ENCODE results near the gene BBX. TPM values are rescaled to one million over a fixed set of nuclear protein-coding genes. Genes with fewer than 3 reads are reported as not detected.

BBX gene
- total and polyA plus RNA-seq, 2 of the 13 experiments (the other 11 are each of a cell fraction or from before 2014, with no cell fraction given), result 13.7 to 23.2 TPM

GRCh38 chr3:107704477-107704876 is 181.7 kb downstream of the BBX start:
- Histone ChIP-seq H3K4me1 (ENCODE audit: insufficient read depth, low read length) (no peaks in the 10 kb centered on the region), H3K27me3 (ENCODE audit: control insufficient read depth in 1 of 2, insufficient read depth in 2 of 2, low read length in 2 of 2) (no peaks in the 10 kb centered on the region), H3K4me3 (replicated peaks in 1 of 3; ENCODE audit: insufficient read depth in 1 of 3, low read depth in 2 of 3, low read length in 3 of 3) (no peak overlapping the region), H4K20me1 (ENCODE audit: insufficient read depth, low read length) (no peaks in the 10 kb centered on the region), H3K79me2 (ENCODE audit: insufficient read depth, low read length) (no peaks in the 10 kb centered on the region), H2AFZ (ENCODE audit: low read length) (no peak overlapping the region), H3K27ac (ENCODE audit: extremely low read length, insufficient read depth, low read length) (no peak overlapping the region), H3K36me3 (replicated peaks in 1 of 2; ENCODE audit: control insufficient read depth in 1 of 2, insufficient read depth in 2 of 2, low read length in 2 of 2) (no peaks in the 10 kb centered on the region), H3K9me3 (ENCODE audit: low read length) (no peaks in the 10 kb centered on the region), H3K9ac (ENCODE audit: insufficient read depth, low read depth, low read length) (no peak overlapping the region), H3K4me2 (ENCODE audit: low read depth, low read length) (no peak overlapping the region)
- POLR2A ChIA-PET, result no interaction called here
- DNase-seq (ENCODE audit: low spot score) (no peak), FAIRE-seq (no peak), ATAC-seq (no peak)
- BruUV-seq (replicated peaks), result no TSS peak
- CTCF ChIA-PET (ENCODE audit: low intra/inter-chr PET ratio, low total read pairs), result no interaction called here
- intact Hi-C loops (cut with micrococcal nuclease; ENCODE audit: unreplicated experiment), result no loop called here
- 94% methylated on average over 1 of the region's 1 CpG for WGBS (ENCODE audit: low lambda C conversion rate)
- in situ Hi-C loops (cut with HindIII; ENCODE audit: extremely low pct_ligation_motif_present, low pct_unique_long_range_greater_than_20kb), result no loop called here
- TF ChIP-seq ZSCAN30 (CRISPR knock-in tag; IDR thresholded peaks at IDR 0.05) (no peak), ZNF253 (CRISPR knock-in tag; IDR thresholded peaks at IDR 0.05; ENCODE audit: borderline replicate concordance) (no peak), ESRRA (CRISPR knock-in tag; IDR thresholded peaks at IDR 0.05; ENCODE audit: low read depth) (no peak), ZNF276 (CRISPR knock-in tag; IDR thresholded peaks at IDR 0.05; ENCODE audit: low read depth) (no peak), HIC2 (CRISPR knock-in tag; IDR thresholded peaks at IDR 0.05; ENCODE audit: low read depth) (no peak), SNAI1 (CRISPR knock-in tag; IDR thresholded peaks at IDR 0.05; ENCODE audit: borderline replicate concordance) (no peak), ZHX2 (IDR thresholded peaks at IDR 0.05; ENCODE audit: low read depth) (no peak), ZHX2 (CRISPR knock-in tag; IDR thresholded peaks at IDR 0.05; ENCODE audit: borderline replicate concordance) (no peak), ZNF749 (CRISPR knock-in tag; IDR thresholded peaks at IDR 0.05; ENCODE audit: borderline replicate concordance) (no peak), ZNF83 (CRISPR knock-in tag; IDR thresholded peaks at IDR 0.05; ENCODE audit: borderline replicate concordance) (no peak), ZFX (CRISPR knock-in tag; IDR thresholded peaks at IDR 0.05; ENCODE audit: low read depth) (no peak), ZSCAN21 (CRISPR knock-in tag; IDR thresholded peaks at IDR 0.05; ENCODE audit: borderline replicate concordance) (no peak), MAFG (CRISPR knock-in tag; IDR thresholded peaks at IDR 0.05) (no peak), MXD4 (CRISPR knock-in tag; IDR thresholded peaks at IDR 0.05) (no peak), FOSL2 (CRISPR knock-in tag; IDR thresholded peaks at IDR 0.05) (no peak), YEATS2 (CRISPR knock-in tag; IDR thresholded peaks at IDR 0.05; ENCODE audit: borderline replicate concordance) (no peak), ZNF335 (CRISPR knock-in tag; IDR thresholded peaks at IDR 0.05) (no peak)
